HG02943 (cell line): ENCODE data around the gene TGFBRAP1.

Source experiments
- ATAC-seq: cut with Tn5 transposase; IDR thresholded peaks from one replicate; pipeline ENCODE4 v1.9.1; 2021; ENCODE audit warnings: mild to moderate bottlenecking, low read depth, moderate library complexity; ENCODE audit not compliant: unreplicated experiment

The TGFBRAP1 gene

GRCh38 chr2:105329561-105330495 lies at the start of gene TGFBRAP1:
Gene TGFBRAP1, minus strand, starts transcription at chr2:105329735. Its CDS starts 21,434 bp downstream, at chr2:105308301.
- ATAC-seq: peak; percentile 70

- ATAC-seq: no peak
These were observed 49.4 kb upstream of the TGFBRAP1 start for GRCh38 chr2:105378921-105379383.

GRCh38 chr2:105378276-105378840 lies 48.8 kb upstream of the TGFBRAP1 start:
- no peak for ATAC-seq

GRCh38 chr2:105377871-105378270 lies 48.3 kb upstream of the TGFBRAP1 start:
- ATAC-seq: no peak

GRCh38 chr2:105376789-105377240 lies 47.3 kb upstream of the TGFBRAP1 start:
- no peak for ATAC-seq

GRCh38 chr2:105376010-105376409 lies 46.5 kb upstream of the TGFBRAP1 start:
- no peak for ATAC-seq

GRCh38 chr2:105375001-105375561 lies 45.5 kb upstream of the TGFBRAP1 start:
- no peak for ATAC-seq

- ATAC-seq: peak; percentile 75
These were observed 44.4 kb upstream of the TGFBRAP1 start for GRCh38 chr2:105373895-105374401.

GRCh38 chr2:105373344-105373781 lies 43.8 kb upstream of the TGFBRAP1 start:
- ATAC-seq: no peak

- no peak for ATAC-seq
These were observed 42.3 kb upstream of the TGFBRAP1 start for GRCh38 chr2:105371810-105372209.

GRCh38 chr2:105371156-105371555 lies 41.6 kb upstream of the TGFBRAP1 start:
- ATAC-seq: no peak

GRCh38 chr2:105369777-105370690 lies 40.5 kb upstream of the TGFBRAP1 start:
- ATAC-seq: peak; percentile 93

GRCh38 chr2:105368759-105369408 lies 39.3 kb upstream of the TGFBRAP1 start:
- no peak for ATAC-seq

GRCh38 chr2:105365206-105365605 lies 35.7 kb upstream of the TGFBRAP1 start:
- no peak for ATAC-seq

GRCh38 chr2:105364436-105365139 lies 35.1 kb upstream of the TGFBRAP1 start:
- no peak for ATAC-seq

- no peak for ATAC-seq
These were observed 33.5 kb upstream of the TGFBRAP1 start for GRCh38 chr2:105362862-105363591.

GRCh38 chr2:105361102-105361889 lies 31.8 kb upstream of the TGFBRAP1 start:
- ATAC-seq: no peak
